ENCODE results near the gene VPS39. TPM values are rescaled to one million over a fixed set of nuclear protein-coding genes. Genes with fewer than 3 reads are reported as not detected.

The VPS39 gene
- total RNA-seq, 1 experiment from 2014 or later: 15.9 TPM

DNA sequence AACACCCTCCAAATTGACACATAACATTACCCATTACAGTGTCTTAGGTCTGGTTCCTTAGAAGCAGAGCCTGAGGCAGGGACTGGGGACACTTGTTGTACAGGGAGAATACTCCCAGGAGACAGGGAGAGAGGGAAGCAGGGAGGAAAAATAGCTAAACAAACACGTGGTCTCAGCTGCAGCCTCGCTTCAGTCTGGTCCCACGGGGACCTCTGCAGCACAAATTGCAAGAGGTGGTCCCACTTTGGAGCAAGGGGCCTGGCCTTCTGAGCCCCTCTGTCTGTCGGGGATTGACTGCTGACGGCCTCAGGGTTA is 88.7 kb downstream of the VPS39 start:
- in situ Hi-C loops (cut with HindIII; ENCODE audit: low pct_unique_long_range_greater_than_20kb, low sequenced_read_pairs): no loop called here
- no peak for DNase-seq (ENCODE audit: low read depth)

DNA sequence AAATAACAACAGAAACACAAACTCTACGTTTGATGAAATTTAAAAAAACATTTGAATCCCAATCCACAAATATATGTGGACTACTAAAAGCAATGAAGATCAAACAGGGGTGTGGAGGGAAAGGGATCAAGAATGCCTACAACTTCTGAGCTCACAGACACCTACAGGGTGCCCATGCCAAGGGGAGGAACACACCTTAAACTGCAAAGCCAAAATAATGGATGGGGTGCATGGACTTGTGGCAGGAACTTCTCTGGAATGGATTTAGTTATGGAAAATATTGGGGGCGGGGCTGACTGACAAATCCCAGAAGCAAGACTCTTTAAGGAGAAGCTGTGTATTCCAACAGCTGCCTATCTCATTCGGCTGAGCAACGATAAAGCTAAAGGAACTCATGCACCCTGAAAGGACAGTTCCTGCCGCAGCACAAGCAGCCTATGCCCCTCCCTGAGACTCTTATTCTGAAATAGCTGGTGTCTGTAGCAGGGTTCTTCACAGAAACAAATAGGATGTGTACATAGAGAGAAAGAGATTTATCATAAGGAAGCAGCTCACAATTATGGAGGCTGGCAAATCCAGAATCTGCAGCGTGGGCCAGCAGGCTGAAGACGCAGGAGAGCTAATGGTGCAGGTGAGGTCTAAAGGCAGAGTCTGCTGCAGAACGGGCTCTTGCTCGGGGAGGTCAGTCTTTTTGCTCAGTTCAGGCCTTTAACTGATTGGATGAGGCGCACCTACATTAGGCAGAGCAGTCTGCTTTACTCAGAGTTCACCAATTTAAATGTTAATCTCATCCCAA is 89.3 kb downstream of the VPS39 start:
- in situ Hi-C loops (cut with HindIII; ENCODE audit: low pct_unique_long_range_greater_than_20kb, low sequenced_read_pairs): no loop called here

DNA sequence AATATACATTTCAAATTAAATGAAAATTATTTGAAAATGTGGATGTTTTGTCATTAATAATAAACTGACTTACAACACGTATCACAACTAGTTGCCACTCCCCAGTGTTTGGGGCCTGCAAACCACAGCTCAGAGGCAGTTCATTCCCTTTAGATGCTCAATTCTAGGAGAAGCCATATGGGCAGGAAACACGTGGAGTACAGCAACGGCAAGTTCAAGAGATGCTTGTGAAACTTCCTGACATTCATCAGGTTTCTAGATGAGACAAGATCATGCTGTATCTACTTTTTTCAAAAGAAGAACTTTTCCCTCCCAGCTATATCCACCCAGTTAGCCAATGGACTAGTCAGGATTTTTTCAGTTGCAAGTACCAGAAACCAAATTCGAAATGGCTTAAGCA is 96.2 kb downstream of the VPS39 start:
- no peak for DNase-seq (ENCODE audit: low read depth)
- in situ Hi-C loops (cut with HindIII; ENCODE audit: low pct_unique_long_range_greater_than_20kb, low sequenced_read_pairs): no loop called here

More for the DNA sequence above, 89.3 kb downstream of the VPS39 start:
- DNase-seq (ENCODE audit: low read depth): no peak

DNA sequence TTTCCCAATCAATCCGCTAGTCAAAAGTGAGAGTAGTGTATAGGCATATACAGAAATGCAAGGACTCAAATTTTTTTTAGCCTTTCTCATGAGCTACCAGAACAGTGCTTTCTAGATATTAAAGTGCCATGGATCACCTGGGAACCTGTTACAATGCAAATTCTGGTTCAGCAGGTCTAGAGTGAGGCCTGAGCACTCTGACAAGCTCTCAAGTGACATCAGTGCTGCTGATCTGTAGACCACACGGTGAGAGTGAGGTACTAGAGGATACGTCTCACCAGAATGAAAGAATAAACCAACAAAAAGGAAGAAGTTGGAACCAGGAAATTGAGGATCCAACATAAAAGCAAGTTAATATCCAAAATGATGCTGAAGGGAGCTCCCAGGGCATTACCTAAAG is 97.7 kb downstream of the VPS39 start:
- no peak for DNase-seq (ENCODE audit: low read depth)
- in situ Hi-C loops (cut with HindIII; ENCODE audit: low pct_unique_long_range_greater_than_20kb, low sequenced_read_pairs): no loop called here

DNA sequence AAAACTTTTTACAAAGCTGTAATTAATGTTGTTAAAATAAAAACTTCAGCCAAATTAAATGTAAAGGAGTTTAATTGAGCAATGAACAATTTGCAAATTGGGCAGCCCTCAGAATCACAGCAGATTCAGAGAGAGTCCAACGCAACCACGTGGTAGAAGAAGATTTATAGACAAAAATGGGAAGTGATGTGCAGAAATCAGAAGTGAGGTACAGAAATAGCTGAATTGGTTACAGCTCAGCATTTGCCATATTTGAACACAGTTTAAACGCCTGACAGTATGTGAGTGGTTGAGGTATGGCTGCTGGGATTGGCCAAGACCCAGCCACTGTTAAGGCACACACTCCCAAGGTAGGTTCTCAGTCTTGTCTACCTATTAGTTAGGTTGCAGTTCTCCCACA is 99.3 kb downstream of the VPS39 start:
- in situ Hi-C loops (cut with HindIII; ENCODE audit: low pct_unique_long_range_greater_than_20kb, low sequenced_read_pairs): no loop called here

More for the DNA sequence above, 99.3 kb downstream of the VPS39 start:
- DNase-seq (ENCODE audit: low read depth): no peak

Other genes with a start within 250 kb of the VPS39 start
- gene EHD4, start 235.7 kb downstream of the VPS39 start, total RNA-seq (2014; rRNA removed; shearing (Covaris generic); ENCODE audit: low replicate concordance): 3.0 and 3.8 TPM in 2 replicates
- not detected in 2 replicates for gene PLA2G4E, start 187.3 kb downstream of the VPS39 start, total RNA-seq (2014; rRNA removed; shearing (Covaris generic); ENCODE audit: low replicate concordance)
- gene PLA2G4D, start 113.7 kb downstream of the VPS39 start, total RNA-seq (2014; rRNA removed; shearing (Covaris generic); ENCODE audit: low replicate concordance): not detected in 2 replicates
- gene PLA2G4F, start 51.7 kb downstream of the VPS39 start, total RNA-seq (2014; rRNA removed; shearing (Covaris generic); ENCODE audit: low replicate concordance): 0.07 TPM in 1 of 2 replicates, not detected in the other
- gene GANC, start 64.9 kb upstream of the VPS39 start, total RNA-seq (2014; rRNA removed; shearing (Covaris generic); ENCODE audit: low replicate concordance): 6.7 and 13.3 TPM in 2 replicates
- gene TMEM87A, start 65.1 kb upstream of the VPS39 start, total RNA-seq (2014; rRNA removed; shearing (Covaris generic); ENCODE audit: low replicate concordance): 44.0 and 55.7 TPM in 2 replicates
- 0.17 TPM in 1 of 2 replicates, not detected in the other for gene CAPN3, start 151.2 kb upstream of the VPS39 start, total RNA-seq (2014; rRNA removed; shearing (Covaris generic); ENCODE audit: low replicate concordance)

Measured in Caki2 (cell line).